ENCODE results near the gene SKOR1.

Gene SKOR1

GRCh38 chr15:67794832-67795574 lies 30.3 kb upstream of the SKOR1 start:
- no peak for DNase-seq

GRCh38 chr15:67796196-67797127 lies 28.8 kb upstream of the SKOR1 start:
- DNase-seq: no peak

- no peak for DNase-seq
Measured at GRCh38 chr15:67799801-67800205, 25.5 kb upstream of the SKOR1 start.

- no peak for DNase-seq
Measured at GRCh38 chr15:67801142-67801541, 24.2 kb upstream of the SKOR1 start.

- DNase-seq: no peak
Measured at GRCh38 chr15:67801926-67802914, 23.1 kb upstream of the SKOR1 start.

- no peak for DNase-seq
Measured at GRCh38 chr15:67803299-67803698, 22.0 kb upstream of the SKOR1 start.

- DNase-seq: no peak
Measured at GRCh38 chr15:67803996-67804843, 21.1 kb upstream of the SKOR1 start.

- DNase-seq: no peak
Measured at GRCh38 chr15:67805008-67805665, 20.2 kb upstream of the SKOR1 start.

GRCh38 chr15:67805666-67806516 lies 19.4 kb upstream of the SKOR1 start:
- DNase-seq: no peak

- DNase-seq: no peak
Measured at GRCh38 chr15:67806536-67806935, 18.8 kb upstream of the SKOR1 start.

- DNase-seq: no peak
Measured at GRCh38 chr15:67807141-67807540, 18.2 kb upstream of the SKOR1 start.

GRCh38 chr15:67807836-67808235 lies 17.5 kb upstream of the SKOR1 start:
- no peak for DNase-seq

- DNase-seq: no peak
Measured at GRCh38 chr15:67808821-67809220, 16.5 kb upstream of the SKOR1 start.

- no peak for DNase-seq
Measured at GRCh38 chr15:67809441-67809840, 15.9 kb upstream of the SKOR1 start.

GRCh38 chr15:67809866-67810265 lies 15.4 kb upstream of the SKOR1 start:
- no peak for DNase-seq

- no peak for DNase-seq
Measured at GRCh38 chr15:67812241-67812644, 13.1 kb upstream of the SKOR1 start.

- DNase-seq: no peak
Measured at GRCh38 chr15:67813104-67813634, 12.1 kb upstream of the SKOR1 start.

- no peak for DNase-seq
Measured at GRCh38 chr15:67815036-67815592, 10.2 kb upstream of the SKOR1 start.

GRCh38 chr15:67816668-67817067 lies 8.6 kb upstream of the SKOR1 start:
- no peak for DNase-seq

- DNase-seq: no peak
Measured at GRCh38 chr15:67818464-67818863, 6.8 kb upstream of the SKOR1 start.
